ENCODE results near the gene SLC4A11.
"Not testable (repeated sequence)": the region's sequence is repeated elsewhere in the genome, so short reads cannot be mapped to it uniquely, and the experiment has no call there.

SLC4A11 gene

GRCh38 chr20:3199976-3200755 lies 38.8 kb downstream of the SLC4A11 start:
- DNase-seq: no peak

- DNase-seq: no peak
These were observed 39.8 kb downstream of the SLC4A11 start for GRCh38 chr20:3199206-3199605.

GRCh38 chr20:3195590-3196237 lies 43.3 kb downstream of the SLC4A11 start:
- DNase-seq: no peak

GRCh38 chr20:3194617-3195280 lies 44.2 kb downstream of the SLC4A11 start:
- no peak for DNase-seq

- no peak for DNase-seq
These were observed 45.0 kb downstream of the SLC4A11 start for GRCh38 chr20:3193806-3194616.

- DNase-seq: no peak
These were observed 46.6 kb downstream of the SLC4A11 start for GRCh38 chr20:3192226-3193015.

GRCh38 chr20:3190681-3191111 lies 48.3 kb downstream of the SLC4A11 start:
- no peak for DNase-seq

GRCh38 chr20:3189561-3190131 lies 49.3 kb downstream of the SLC4A11 start:
- DNase-seq: no peak

- DNase-seq: no peak
These were observed 50.1 kb downstream of the SLC4A11 start for GRCh38 chr20:3188823-3189413.

- DNase-seq: not testable (repeated sequence)
These were observed 51.1 kb downstream of the SLC4A11 start for GRCh38 chr20:3187861-3188260.

- no peak for DNase-seq
These were observed 54.9 kb downstream of the SLC4A11 start for GRCh38 chr20:3183896-3184612.

- DNase-seq: not testable (repeated sequence)
These were observed 56.6 kb downstream of the SLC4A11 start for GRCh38 chr20:3182429-3182828.

- no peak for DNase-seq
These were observed 57.7 kb downstream of the SLC4A11 start for GRCh38 chr20:3181270-3181669.

GRCh38 chr20:3180319-3180718 lies 58.7 kb downstream of the SLC4A11 start:
- no peak for DNase-seq

GRCh38 chr20:3177746-3178485 lies 61.1 kb downstream of the SLC4A11 start:
- no peak for DNase-seq

All from NCI-H1092 (cell line).